Fibroblast of lung (primary cell): ENCODE results near the gene TRIP6. TPM values are rescaled to one million over a fixed set of nuclear protein-coding genes. Genes with fewer than 3 reads are reported as not detected.

Experiments
- DNase-seq, 2 donors: peaks; one replicate each; pipeline versions ENCODE4 v3.0.0 to v3.0.0-alpha.2; 2010; ENCODE audit warnings: low read depth in 2 of 2
- H2AFZ ChIP-seq: 2 replicates; pipeline ENCODE4 v1.5.1; 2012; ENCODE audit warnings: low read length, control low read depth, inconsistent platforms
- H3K27ac ChIP-seq: 2 replicates; pipeline ENCODE4 v1.5.1; 2011; ENCODE audit warnings: low read length, control low read depth; ENCODE audit not compliant: insufficient read depth
- H3K27me3 ChIP-seq: 2 replicates; pipeline ENCODE4 v1.5.1; 2011; ENCODE audit warnings: mild to moderate bottlenecking, low read length; ENCODE audit not compliant: control insufficient read depth, insufficient read depth
- H3K36me3 ChIP-seq: 2 replicates; pipeline ENCODE4 v1.5.1; 2011; ENCODE audit warnings: low read length; ENCODE audit not compliant: control insufficient read depth, insufficient read depth
- H3K4me1 ChIP-seq: 2 replicates; pipeline ENCODE4 v1.5.1; 2011; ENCODE audit warnings: low read length; ENCODE audit not compliant: control insufficient read depth, insufficient read depth; ENCODE audit errors: extremely low read depth
- H3K4me2 ChIP-seq: 2 replicates; pipeline ENCODE4 v1.5.1; 2011; ENCODE audit warnings: low read length, control low read depth; ENCODE audit not compliant: insufficient read depth; ENCODE audit errors: extremely low read depth
- H3K4me3 ChIP-seq, 4 experiments: fragments of 200-600 bp in 1 of 4; sonication (generic) in 1 of 4; replicated peaks in 1 of 4; 2 replicates each; pipeline ENCODE4 v1.5.1; 2011 to 2016; ENCODE audit warnings: low read length in 4 of 4, low read depth in 3 of 4, mild to moderate bottlenecking in 3 of 4, control low read depth in 2 of 4, inconsistent platforms in 1 of 4, mixed read lengths in 1 of 4; ENCODE audit not compliant: insufficient read depth in 1 of 4; ENCODE audit errors: control extremely low read depth in 1 of 4
- H3K79me2 ChIP-seq: 2 replicates; pipeline ENCODE4 v1.5.1; 2012; ENCODE audit warnings: mild to moderate bottlenecking, low read length, inconsistent platforms; ENCODE audit not compliant: control insufficient read depth, insufficient read depth
- H3K9ac ChIP-seq: 2 replicates; pipeline ENCODE4 v1.5.1; 2011; ENCODE audit warnings: mild to moderate bottlenecking, low read length, control low read depth; ENCODE audit not compliant: insufficient read depth
- H3K9me3 ChIP-seq: 2 replicates; pipeline ENCODE4 v1.5.1; 2012; ENCODE audit warnings: low read depth, low read length; ENCODE audit not compliant: control insufficient read depth, insufficient read depth
- H4K20me1 ChIP-seq: 2 replicates; pipeline ENCODE4 v1.5.1; 2011; ENCODE audit warnings: low read length; ENCODE audit not compliant: control insufficient read depth, insufficient read depth; ENCODE audit errors: extremely low read depth
- EZH2 ChIP-seq: IDR thresholded peaks from 2 replicates; pipeline ENCODE4 v1.5.1; 2012; ENCODE audit warnings: low read length, control low read depth, mild to moderate bottlenecking; ENCODE audit errors: missing control alignments
- polyA plus RNA-seq, 2 donors: library from polyadenylated mRNA; depleted of rRNA in 1 of 2; stranded (reverse) in 1 of 2; unstranded in 1 of 2; fragments of >200 nt; gene quantifications; 2 replicates each; pipeline ENCODE4 v1.2.1, GENCODE V29; 2011 to 2012; ENCODE audit warnings: missing spikeins in 1 of 2
- total RNA-seq: library from RNA; depleted of rRNA; stranded (reverse); fragments of >200 nt; gene quantifications from 2 replicates; pipeline ENCODE4 v1.2.1, GENCODE V29; 2014
- TF ChIP-seq, protein P1 (sequence below), 2 donors: IDR thresholded peaks in 1 of 2; conservative IDR thresholded peaks in 1 of 2; 1 replicate in 1 of 2; 2 replicates in 1 of 2; pipeline ENCODE4 v1.5.1; 2011 to 2012; ENCODE audit warnings: low read length in 2 of 2, control low read depth in 1 of 2, inconsistent platforms in 1 of 2, low read depth in 1 of 2, mild to moderate bottlenecking in 1 of 2

TRIP6 gene
- total and polyA plus RNA-seq, 2 donors (not counting 1 experiment from before 2014, with no cell fraction given), result 76.2 to 96.1 TPM

DNA sequence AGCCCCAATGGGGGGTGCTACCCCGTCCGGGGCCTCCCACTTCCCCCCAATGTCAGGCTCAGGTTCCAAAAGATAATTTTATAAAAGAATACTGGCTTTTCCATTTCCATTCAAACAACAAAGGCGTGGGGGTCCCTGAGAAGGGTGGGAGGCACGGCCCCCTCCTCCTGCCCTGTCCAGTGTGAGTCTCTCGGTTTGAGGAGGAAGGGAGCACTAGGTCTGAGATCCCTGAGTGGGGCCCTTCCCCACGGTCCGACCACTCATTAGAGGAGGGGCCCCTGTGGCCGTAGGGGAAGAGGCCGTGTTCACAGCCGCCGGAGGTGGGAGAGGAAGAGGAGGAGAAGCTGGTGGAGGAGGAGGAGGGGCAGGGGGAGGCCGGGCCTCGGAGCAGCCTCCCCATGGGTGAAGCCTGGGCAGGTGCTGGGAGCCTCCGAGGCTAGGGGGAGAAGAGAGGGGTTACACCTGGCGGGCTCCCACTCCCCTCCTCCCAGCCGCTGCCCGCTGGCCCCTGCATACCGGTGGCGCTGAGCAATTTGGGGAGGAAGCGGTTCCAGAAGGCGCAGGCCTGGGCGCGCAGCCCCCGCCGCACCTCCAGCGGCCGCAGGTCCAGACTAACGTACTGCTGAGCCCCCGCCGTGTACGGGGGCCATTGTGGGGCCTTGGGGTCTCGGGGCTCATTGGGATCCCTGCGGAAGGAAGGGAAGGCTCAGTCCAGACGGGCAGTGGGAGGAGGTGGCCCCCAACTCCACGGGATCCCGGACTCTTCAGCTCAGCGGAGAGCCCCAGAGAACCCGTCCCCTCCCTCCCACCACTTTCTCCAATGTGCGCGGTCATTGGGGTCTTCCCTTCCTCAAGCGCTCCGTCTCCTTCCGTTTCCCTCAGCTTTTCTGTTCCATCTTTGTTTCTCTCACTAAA, 23.7 kb downstream of the TRIP6 start:
- peak overlapping the region; percentile 21 for H3K27ac ChIP-seq
- peak overlapping the region in 2 of 4 experiments; percentile 60 to 63 for H3K4me3 ChIP-seq
- no peaks in the 10 kb centered on the region for H3K9me3 ChIP-seq
- TF ChIP-seq, protein P1, sequence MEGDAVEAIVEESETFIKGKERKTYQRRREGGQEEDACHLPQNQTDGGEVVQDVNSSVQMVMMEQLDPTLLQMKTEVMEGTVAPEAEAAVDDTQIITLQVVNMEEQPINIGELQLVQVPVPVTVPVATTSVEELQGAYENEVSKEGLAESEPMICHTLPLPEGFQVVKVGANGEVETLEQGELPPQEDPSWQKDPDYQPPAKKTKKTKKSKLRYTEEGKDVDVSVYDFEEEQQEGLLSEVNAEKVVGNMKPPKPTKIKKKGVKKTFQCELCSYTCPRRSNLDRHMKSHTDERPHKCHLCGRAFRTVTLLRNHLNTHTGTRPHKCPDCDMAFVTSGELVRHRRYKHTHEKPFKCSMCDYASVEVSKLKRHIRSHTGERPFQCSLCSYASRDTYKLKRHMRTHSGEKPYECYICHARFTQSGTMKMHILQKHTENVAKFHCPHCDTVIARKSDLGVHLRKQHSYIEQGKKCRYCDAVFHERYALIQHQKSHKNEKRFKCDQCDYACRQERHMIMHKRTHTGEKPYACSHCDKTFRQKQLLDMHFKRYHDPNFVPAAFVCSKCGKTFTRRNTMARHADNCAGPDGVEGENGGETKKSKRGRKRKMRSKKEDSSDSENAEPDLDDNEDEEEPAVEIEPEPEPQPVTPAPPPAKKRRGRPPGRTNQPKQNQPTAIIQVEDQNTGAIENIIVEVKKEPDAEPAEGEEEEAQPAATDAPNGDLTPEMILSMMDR (conservative IDR thresholded peaks at IDR 0.05 in 1 of 2, IDR thresholded peaks at IDR 0.05 in 1 of 2; ENCODE audit: low read depth in 1 of 2, low read length in 2 of 2), result no peak
- no peak for TF ChIP-seq EZH2
- no peaks in the 10 kb centered on the region for H4K20me1 ChIP-seq
- no peak for DNase-seq
- H3K27me3 ChIP-seq, result peaks cover 8% of the 10 kb centered on the region
- peaks cover 11% of the 10 kb centered on the region for H3K4me1 ChIP-seq
- peak overlapping the region; percentile 36 for H2AFZ ChIP-seq
- peaks cover 25% of the 10 kb centered on the region for H3K36me3 ChIP-seq
- H3K4me2 ChIP-seq, result peak overlapping the region; percentile 73
- H3K79me2 ChIP-seq, result peaks cover 14% of the 10 kb centered on the region
- no peak overlapping the region for H3K9ac ChIP-seq

DNA sequence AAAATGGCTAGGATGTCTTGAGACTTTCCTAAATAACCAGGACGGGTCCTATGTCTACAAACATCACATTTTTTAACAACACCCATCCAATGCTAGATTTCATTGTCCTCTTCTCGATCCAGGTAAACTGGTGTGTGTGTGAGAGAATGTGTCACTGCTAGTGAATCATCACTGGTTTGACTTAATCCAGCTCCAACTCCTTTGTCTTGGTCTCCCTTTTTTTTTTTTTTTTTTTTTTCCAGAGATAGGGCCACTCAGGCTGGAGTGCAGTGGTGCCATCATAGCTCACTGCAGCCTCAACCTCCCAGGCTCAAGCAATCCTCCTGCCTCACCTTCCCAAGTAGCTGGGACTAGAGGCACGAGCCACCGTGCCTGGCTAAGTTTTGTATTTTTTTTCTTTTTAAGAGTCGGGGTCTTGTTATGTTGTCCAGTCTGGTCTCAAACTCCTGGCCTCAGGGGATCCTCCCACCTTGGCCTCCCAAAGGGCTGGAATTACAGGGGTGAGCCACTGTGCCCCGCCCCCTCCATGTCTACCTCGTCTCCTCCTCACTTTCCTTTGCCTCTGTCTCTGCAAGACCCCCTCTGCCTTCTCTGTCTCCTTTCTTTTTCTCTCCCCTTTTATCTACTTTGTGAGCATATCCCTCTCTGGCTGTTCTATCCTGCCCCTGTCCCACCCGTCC, 24.5 kb downstream of the TRIP6 start:
- H2AFZ ChIP-seq, result no peak overlapping the region
- H3K4me2 ChIP-seq, result no peak overlapping the region
- no peaks in the 10 kb centered on the region for H3K9me3 ChIP-seq
- TF ChIP-seq EZH2, result no peak
- TF ChIP-seq, protein P1 (conservative IDR thresholded peaks at IDR 0.05 in 1 of 2, IDR thresholded peaks at IDR 0.05 in 1 of 2; ENCODE audit: low read depth in 1 of 2, low read length in 2 of 2), result no peak
- H3K36me3 ChIP-seq, result peaks cover 19% of the 10 kb centered on the region
- no peak overlapping the region for H3K9ac ChIP-seq
- no peaks in the 10 kb centered on the region for H4K20me1 ChIP-seq
- peaks cover 12% of the 10 kb centered on the region for H3K79me2 ChIP-seq
- no peak overlapping the region for H3K27ac ChIP-seq
- DNase-seq, result peak in 1 of 2 donors; percentile 49
- H3K4me3 ChIP-seq, result peak overlapping the region in 1 of 4 experiments; percentile 60
- H3K4me1 ChIP-seq, result peaks cover 11% of the 10 kb centered on the region
- H3K27me3 ChIP-seq, result peaks cover 16% of the 10 kb centered on the region
